Mesendoderm (in vitro differentiated cells): ENCODE measurements around the gene MSH3.

Source experiments
- DNase-seq: peaks from one replicate; pipeline ENCODE4 v3.0.0; 2013
- H2AK5ac ChIP-seq: 2 replicates; pipeline ENCODE4 v1.6.1; 2013; ENCODE audit warnings: low read length, inconsistent platforms
- H2BK120ac ChIP-seq: 2 replicates; pipeline ENCODE4 v1.6.1; 2013; ENCODE audit warnings: low read depth, mild to moderate bottlenecking, low read length, moderate library complexity, mixed read lengths
- H2BK15ac ChIP-seq: replicated peaks from 2 replicates; pipeline ENCODE4 v1.6.1; 2013; ENCODE audit warnings: low read depth, mild to moderate bottlenecking, moderate library complexity
- H2BK5ac ChIP-seq: 2 replicates; pipeline ENCODE4 v1.6.1; 2013; ENCODE audit warnings: low read length, inconsistent platforms
- H3K18ac ChIP-seq: 2 replicates; pipeline ENCODE4 v1.6.1; 2013; ENCODE audit warnings: mild to moderate bottlenecking, low read length, mixed read lengths
- H3K23ac ChIP-seq: one replicate; pipeline ENCODE4 v1.6.1; 2013; ENCODE audit warnings: low read length
- H3K27ac ChIP-seq: 2 replicates; pipeline ENCODE4 v1.5.1; 2013; ENCODE audit warnings: low read depth, mild to moderate bottlenecking, inconsistent platforms, low read length, moderate library complexity
- H3K27me3 ChIP-seq: 2 replicates; pipeline ENCODE4 v1.6.1; 2013; ENCODE audit warnings: low read length, control low read depth, mild to moderate bottlenecking, inconsistent platforms; ENCODE audit not compliant: insufficient read depth, poor library complexity
- H3K36me3 ChIP-seq: 2 replicates; pipeline ENCODE4 v1.6.1; 2013; ENCODE audit warnings: low read length, inconsistent platforms; ENCODE audit not compliant: control insufficient read depth, insufficient read depth
- H3K4ac ChIP-seq: one replicate; pipeline ENCODE4 v1.6.1; 2013; ENCODE audit warnings: low read depth, mild to moderate bottlenecking, low read length, moderate library complexity
- H3K4me1 ChIP-seq: 2 replicates; pipeline ENCODE4 v1.6.1; 2013; ENCODE audit warnings: low read depth, low read length, inconsistent platforms; ENCODE audit not compliant: control insufficient read depth
- H3K4me2 ChIP-seq: 2 replicates; pipeline ENCODE4 v1.6.1; 2013; ENCODE audit warnings: low read length
- H3K4me3 ChIP-seq: 2 replicates; pipeline ENCODE4 v1.5.1; 2013; ENCODE audit warnings: mild to moderate bottlenecking, low read length
- H3K56ac ChIP-seq: one replicate; pipeline ENCODE4 v1.6.1; 2013; ENCODE audit warnings: low read length
- H3K79me1 ChIP-seq: 2 replicates; pipeline ENCODE4 v1.6.1; 2013; ENCODE audit warnings: low read length, inconsistent platforms
- H3K79me2 ChIP-seq: 2 replicates; pipeline ENCODE4 v1.6.1; 2013; ENCODE audit warnings: mild to moderate bottlenecking, low read length; ENCODE audit not compliant: control insufficient read depth, insufficient read depth
- H3K9ac ChIP-seq: 2 replicates; pipeline ENCODE4 v1.6.1; 2013; ENCODE audit warnings: low read length, inconsistent platforms
- H4K5ac ChIP-seq: one replicate; pipeline ENCODE4 v1.6.1; 2013; ENCODE audit warnings: low read length
- H4K8ac ChIP-seq: one replicate; pipeline ENCODE4 v1.6.1; 2013; ENCODE audit warnings: low read depth, mild to moderate bottlenecking, control low read depth, low read length, moderate library complexity
- WGBS: extraction: QIAGEN DNeasy Blood & Tissue Kit; methylation state at CpG from one replicate; pipeline ENCODE4 v1.1.7; 2013; ENCODE audit warnings: low lambda C conversion rate, missing lambda C conversion rate; ENCODE audit not compliant: insufficient coverage; ENCODE audit errors: extremely low coverage; 5-methylcytosine and 5-hydroxymethylcytosine counted together

MSH3 gene

GRCh38 chr5:80745490-80745889 is 91.0 kb downstream of the MSH3 start:
- Histone ChIP-seq H4K5ac (no peak overlapping the region), H3K23ac (no peak overlapping the region)
- WGBS: no CpG with 5 or more reads among the region's 1 CpG

GRCh38 chr5:80747922-80748321 is 93.5 kb downstream of the MSH3 start:
- Histone ChIP-seq H3K4me1 (no peaks in the 10 kb centered on the region), H3K79me1 (no peaks in the 10 kb centered on the region), H4K5ac (no peak overlapping the region), H3K9ac (no peak overlapping the region), H3K56ac (no peak overlapping the region), H3K4me2 (no peak overlapping the region), H4K8ac (no peak overlapping the region), H3K4ac (no peak overlapping the region), H3K23ac (no peak overlapping the region), H3K79me2 (no peaks in the 10 kb centered on the region), H3K27me3 (no peaks in the 10 kb centered on the region), H2AK5ac (no peak overlapping the region), H3K4me3 (no peak overlapping the region), H3K36me3 (no peaks in the 10 kb centered on the region), H2BK120ac (no peak overlapping the region), H3K18ac (no peak overlapping the region), H2BK5ac (no peak overlapping the region), H2BK15ac (no peak overlapping the region), H3K27ac (no peak overlapping the region)
- WGBS: no CpG with 5 or more reads among the region's 3 CpGs
- peak; percentile 43 for DNase-seq

More at GRCh38 chr5:80745490-80745889, 91.0 kb downstream of the MSH3 start:
- no peak for DNase-seq
- no peak overlapping the region for H2AK5ac ChIP-seq
- H3K4ac ChIP-seq: no peak overlapping the region
- H3K4me2 ChIP-seq: no peak overlapping the region
- H3K27ac ChIP-seq: no peak overlapping the region
- H3K79me1 ChIP-seq: no peaks in the 10 kb centered on the region
- no peak overlapping the region for H4K8ac ChIP-seq
- H2BK15ac ChIP-seq: no peak overlapping the region
- H3K9ac ChIP-seq: no peak overlapping the region
- H3K4me1 ChIP-seq: no peaks in the 10 kb centered on the region
- H3K27me3 ChIP-seq: no peaks in the 10 kb centered on the region
- no peak overlapping the region for H3K4me3 ChIP-seq
- H2BK5ac ChIP-seq: no peak overlapping the region
- no peaks in the 10 kb centered on the region for H3K36me3 ChIP-seq
- no peaks in the 10 kb centered on the region for H3K79me2 ChIP-seq
- H2BK120ac ChIP-seq: no peak overlapping the region
- H3K18ac ChIP-seq: no peak overlapping the region
- no peak overlapping the region for H3K56ac ChIP-seq

- no peaks in the 10 kb centered on the region for H3K79me2 ChIP-seq
- H3K4me3 ChIP-seq: no peak overlapping the region
- H4K5ac ChIP-seq: no peak overlapping the region
- H4K8ac ChIP-seq: no peak overlapping the region
- H3K36me3 ChIP-seq: no peaks in the 10 kb centered on the region
- H3K4me1 ChIP-seq: peaks cover 4% of the 10 kb centered on the region
- no peak overlapping the region for H2BK120ac ChIP-seq
- no peak overlapping the region for H3K9ac ChIP-seq
- DNase-seq: no peak
- H3K56ac ChIP-seq: no peak overlapping the region
- H3K18ac ChIP-seq: no peak overlapping the region
- no peaks in the 10 kb centered on the region for H3K79me1 ChIP-seq
- no peak overlapping the region for H3K4me2 ChIP-seq
- H3K27me3 ChIP-seq: no peaks in the 10 kb centered on the region
- H3K23ac ChIP-seq: no peak overlapping the region
- H3K4ac ChIP-seq: no peak overlapping the region
- no peak overlapping the region for H2BK15ac ChIP-seq
- no peak overlapping the region for H2BK5ac ChIP-seq
- no peak overlapping the region for H3K27ac ChIP-seq
- H2AK5ac ChIP-seq: no peak overlapping the region
Observed at GRCh38 chr5:80752427-80752826, 98.0 kb downstream of the MSH3 start.

DNA sequence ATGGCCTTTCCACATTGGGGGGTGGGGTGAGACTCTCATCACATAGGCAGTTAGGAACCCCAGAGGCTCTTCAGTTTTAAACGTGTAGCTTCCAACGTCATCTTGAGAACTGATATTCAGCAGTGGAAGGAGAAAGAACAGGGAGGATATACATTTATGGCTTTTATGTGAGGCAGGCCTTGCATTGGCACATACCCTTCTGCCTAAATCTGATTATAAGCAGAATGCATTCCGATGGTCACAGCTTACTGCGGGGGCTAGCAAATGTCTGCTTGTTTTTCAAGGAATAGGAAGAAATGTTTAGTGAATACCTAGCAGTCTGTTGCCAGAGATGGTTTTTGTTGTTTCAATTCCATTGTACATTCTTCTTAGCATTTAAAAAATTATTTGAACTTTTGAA is 99.3 kb downstream of the MSH3 start:
- H3K79me1 ChIP-seq: no peaks in the 10 kb centered on the region
- H2BK120ac ChIP-seq: no peak overlapping the region
- no CpG with 5 or more reads among the region's 4 CpGs for WGBS
- H2BK5ac ChIP-seq: no peak overlapping the region
- H2BK15ac ChIP-seq: no peak overlapping the region
- no peak overlapping the region for H3K4me2 ChIP-seq
- DNase-seq: no peak
- no peak overlapping the region for H3K27ac ChIP-seq
- H4K8ac ChIP-seq: no peak overlapping the region
- no peak overlapping the region for H3K56ac ChIP-seq
- H3K36me3 ChIP-seq: no peaks in the 10 kb centered on the region
- no peak overlapping the region for H3K9ac ChIP-seq
- H4K5ac ChIP-seq: no peak overlapping the region
- H3K27me3 ChIP-seq: no peaks in the 10 kb centered on the region
- H3K79me2 ChIP-seq: no peaks in the 10 kb centered on the region
- H3K4me1 ChIP-seq: peaks cover 4% of the 10 kb centered on the region
- no peak overlapping the region for H3K4ac ChIP-seq
- H2AK5ac ChIP-seq: no peak overlapping the region
- H3K23ac ChIP-seq: no peak overlapping the region
- H3K4me3 ChIP-seq: no peak overlapping the region
- no peak overlapping the region for H3K18ac ChIP-seq

DNA sequence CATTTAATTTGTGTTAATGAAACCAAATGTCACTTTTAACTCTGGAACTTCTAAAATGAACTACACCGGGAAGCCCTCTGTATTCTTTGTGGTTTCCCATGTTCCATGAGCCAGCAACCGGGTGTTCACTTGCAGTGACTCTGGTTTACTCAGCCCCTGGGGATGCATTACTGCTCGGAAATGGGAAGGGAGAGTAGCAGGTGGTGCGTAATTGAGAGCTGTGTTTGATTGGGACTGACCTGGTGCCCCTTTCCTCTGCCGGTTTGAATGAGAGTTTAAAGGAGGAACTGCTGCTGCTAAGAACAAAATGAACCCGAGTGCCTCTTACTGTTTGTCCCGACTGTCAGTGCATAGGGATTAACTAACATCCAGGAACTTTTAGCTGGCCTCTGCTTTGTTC is 100.4 kb downstream of the MSH3 start:
- no peak for DNase-seq
- Histone ChIP-seq H2BK5ac (no peak overlapping the region), H4K5ac (no peak overlapping the region), H3K23ac (no peak overlapping the region), H3K9ac (no peak overlapping the region), H2AK5ac (no peak overlapping the region), H4K8ac (no peak overlapping the region), H3K4ac (no peak overlapping the region), H3K18ac (no peak overlapping the region), H3K56ac (no peak overlapping the region), H3K4me3 (no peak overlapping the region), H3K79me1 (no peaks in the 10 kb centered on the region), H3K27ac (no peak overlapping the region), H3K4me1 (peaks cover 4% of the 10 kb centered on the region), H2BK120ac (no peak overlapping the region), H2BK15ac (no peak overlapping the region), H3K4me2 (no peak overlapping the region), H3K36me3 (no peaks in the 10 kb centered on the region), H3K27me3 (no peaks in the 10 kb centered on the region), H3K79me2 (no peaks in the 10 kb centered on the region)
- no CpG with 5 or more reads among the region's 7 CpGs for WGBS

DNA sequence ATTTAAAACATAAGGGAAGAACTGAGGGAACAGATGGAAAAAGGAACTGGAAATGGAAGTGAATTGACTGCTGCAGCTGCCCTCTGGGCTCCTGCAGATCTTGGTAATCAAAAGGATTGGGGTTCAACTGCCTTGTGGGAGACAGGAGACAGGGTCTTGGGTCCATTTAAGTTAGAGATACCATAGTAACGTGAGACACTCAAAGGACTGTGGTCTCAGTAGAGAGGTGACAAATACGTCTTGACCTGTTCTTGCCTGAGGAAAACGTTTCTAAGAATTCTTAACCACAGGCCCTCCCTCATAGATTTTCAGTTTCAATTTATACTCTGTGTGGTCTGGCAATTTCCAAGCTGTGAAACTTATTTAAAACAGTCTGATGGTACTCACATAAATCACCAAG is 101.2 kb downstream of the MSH3 start:
- Histone ChIP-seq H3K27me3 (no peaks in the 10 kb centered on the region), H3K4me3 (no peak overlapping the region), H3K9ac (no peak overlapping the region), H4K5ac (no peak overlapping the region), H2AK5ac (no peak overlapping the region), H3K4me2 (no peak overlapping the region), H2BK120ac (no peak overlapping the region), H4K8ac (no peak overlapping the region), H2BK5ac (no peak overlapping the region), H2BK15ac (no peak overlapping the region), H3K56ac (no peak overlapping the region), H3K79me2 (no peaks in the 10 kb centered on the region), H3K4ac (no peak overlapping the region), H3K23ac (no peak overlapping the region), H3K27ac (no peak overlapping the region), H3K36me3 (no peaks in the 10 kb centered on the region), H3K4me1 (peaks cover 4% of the 10 kb centered on the region), H3K18ac (no peak overlapping the region), H3K79me1 (no peaks in the 10 kb centered on the region)
- WGBS: no CpG with 5 or more reads among the region's 3 CpGs
- no peak for DNase-seq
